ENCODE data around the gene ZNF792.

GRCh38 chr19:34969721-34970120 lies 5.7 kb upstream of the ZNF792 start:
- TF ChIP-seq CTCF (IDR thresholded peaks at IDR 0.05) (no peak), EZH2 (IDR thresholded peaks at IDR 0.05) (no peak)

Data from neural progenitor cell (in vitro differentiated cells).